ENCODE results near the gene NACC2. TPM values are rescaled to one million over a fixed set of nuclear protein-coding genes. Genes with fewer than 3 reads are reported as not detected.

Gene NACC2
- total and polyA plus RNA-seq, 9 of the 15 experiments (the other 6 are each of a cell fraction or from before 2014, with no cell fraction given): 0.70 to 25.1 (median 5.6) TPM

GRCh38 chr9:136118320-136119060 is 23.4 kb upstream of the NACC2 start, which contains the start of gene TMEM250 (continued):
- TF ChIP-seq ZBTB43 (CRISPR knock-in tag; IDR thresholded peaks at IDR 0.05) (no peak), HOXB6 (CRISPR knock-in tag; IDR thresholded peaks at IDR 0.05; ENCODE audit: borderline replicate concordance) (no peak), ZNF408 (CRISPR knock-in tag; IDR thresholded peaks at IDR 0.05; ENCODE audit: low read depth) (no peak), USF1 (CRISPR knock-in tag; IDR thresholded peaks at IDR 0.05) (peak; percentile 22; the same call in 1 of the 2 replicates), MCM7 (IDR thresholded peaks at IDR 0.05) (no peak), U2AF1 (optimal IDR thresholded peaks at IDR 0.05; ENCODE audit: low read depth, low read length) (no peak), ZNF24 (IDR thresholded peaks at IDR 0.05) (0 out of 2 replicates have a peak, but pooled peaks have one; percentile 13), ZNF146 (CRISPR knock-in tag; IDR thresholded peaks at IDR 0.05; ENCODE audit: unreplicated experiment) (no peak), ZFP1 (CRISPR knock-in tag; IDR thresholded peaks at IDR 0.05) (no peak), ZNF436 (CRISPR knock-in tag; IDR thresholded peaks at IDR 0.05) (no peak), CBFA2T2 (conservative IDR thresholded peaks at IDR 0.05) (no peak), STAT5A (IDR thresholded peaks at IDR 0.05; ENCODE audit: borderline replicate concordance, low read length) (no peak), SMAD1 (IDR thresholded peaks at IDR 0.05; ENCODE audit: low read depth, low read length, partially characterized antibody) (peak; percentile 25), HDAC6 (IDR thresholded peaks at IDR 0.05; ENCODE audit: low read depth, low read length) (no peak), CEBPB (tag; IDR thresholded peaks at IDR 0.05) (no peak), CTCF (IDR thresholded peaks at IDR 0.05 in 2 of 3, conservative IDR thresholded peaks at IDR 0.05 in 1 of 3; ENCODE audit: insufficient read depth in 2 of 3, low read depth in 1 of 3, low read length in 3 of 3) (peak; percentile 13 to 54 (median 20); a peak in 3 of 6 replicates), MCM5 (IDR thresholded peaks at IDR 0.05; ENCODE audit: low read depth) (no peak), ZNF717 (CRISPR knock-in tag; IDR thresholded peaks at IDR 0.05) (no peak), HDAC2 (IDR thresholded peaks at IDR 0.05) (no peak), GABPA (tag; conservative IDR thresholded peaks at IDR 0.05; ENCODE audit: low read depth) (peak; percentile 83)
- TF ChIP-seq, protein P1, sequence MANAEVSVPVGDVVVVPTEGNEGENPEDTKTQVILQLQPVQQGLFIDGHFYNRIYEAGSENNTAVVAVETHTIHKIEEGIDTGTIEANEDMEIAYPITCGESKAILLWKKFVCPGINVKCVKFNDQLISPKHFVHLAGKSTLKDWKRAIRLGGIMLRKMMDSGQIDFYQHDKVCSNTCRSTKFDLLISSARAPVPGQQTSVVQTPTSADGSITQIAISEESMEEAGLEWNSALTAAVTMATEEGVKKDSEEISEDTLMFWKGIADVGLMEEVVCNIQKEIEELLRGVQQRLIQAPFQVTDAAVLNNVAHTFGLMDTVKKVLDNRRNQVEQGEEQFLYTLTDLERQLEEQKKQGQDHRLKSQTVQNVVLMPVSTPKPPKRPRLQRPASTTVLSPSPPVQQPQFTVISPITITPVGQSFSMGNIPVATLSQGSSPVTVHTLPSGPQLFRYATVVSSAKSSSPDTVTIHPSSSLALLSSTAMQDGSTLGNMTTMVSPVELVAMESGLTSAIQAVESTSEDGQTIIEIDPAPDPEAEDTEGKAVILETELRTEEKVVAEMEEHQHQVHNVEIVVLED (CRISPR knock-in tag; IDR thresholded peaks at IDR 0.05): peak; percentile 100
- TF ChIP-seq, protein P2, sequence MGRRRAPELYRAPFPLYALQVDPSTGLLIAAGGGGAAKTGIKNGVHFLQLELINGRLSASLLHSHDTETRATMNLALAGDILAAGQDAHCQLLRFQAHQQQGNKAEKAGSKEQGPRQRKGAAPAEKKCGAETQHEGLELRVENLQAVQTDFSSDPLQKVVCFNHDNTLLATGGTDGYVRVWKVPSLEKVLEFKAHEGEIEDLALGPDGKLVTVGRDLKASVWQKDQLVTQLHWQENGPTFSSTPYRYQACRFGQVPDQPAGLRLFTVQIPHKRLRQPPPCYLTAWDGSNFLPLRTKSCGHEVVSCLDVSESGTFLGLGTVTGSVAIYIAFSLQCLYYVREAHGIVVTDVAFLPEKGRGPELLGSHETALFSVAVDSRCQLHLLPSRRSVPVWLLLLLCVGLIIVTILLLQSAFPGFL (CRISPR knock-in tag; IDR thresholded peaks at IDR 0.05): 0 out of 2 replicates have a peak, but pooled peaks have one; percentile 67

Data from K562 (cell line).